ENCODE results near the gene ALK.

DNA sequence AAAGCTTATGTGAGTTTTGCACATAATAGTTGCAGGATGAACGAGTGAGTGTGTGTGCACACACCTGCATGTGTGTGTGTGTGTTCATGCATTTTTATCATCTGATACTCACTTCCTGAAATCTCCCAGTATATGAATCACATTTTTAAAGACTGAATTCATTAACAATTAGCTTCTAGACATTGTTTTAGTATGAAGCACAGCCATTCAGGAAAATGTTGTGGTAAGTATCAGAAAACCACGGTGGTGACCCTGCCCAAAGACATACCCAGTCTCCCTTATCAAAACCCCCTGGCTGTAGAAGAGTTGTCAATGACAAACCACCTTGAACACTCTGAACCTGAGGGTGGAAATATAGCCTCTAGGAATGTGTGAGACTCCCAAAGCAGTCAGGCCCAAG lies 220.8 kb downstream of the ALK start:
- TF ChIP-seq, protein P1, sequence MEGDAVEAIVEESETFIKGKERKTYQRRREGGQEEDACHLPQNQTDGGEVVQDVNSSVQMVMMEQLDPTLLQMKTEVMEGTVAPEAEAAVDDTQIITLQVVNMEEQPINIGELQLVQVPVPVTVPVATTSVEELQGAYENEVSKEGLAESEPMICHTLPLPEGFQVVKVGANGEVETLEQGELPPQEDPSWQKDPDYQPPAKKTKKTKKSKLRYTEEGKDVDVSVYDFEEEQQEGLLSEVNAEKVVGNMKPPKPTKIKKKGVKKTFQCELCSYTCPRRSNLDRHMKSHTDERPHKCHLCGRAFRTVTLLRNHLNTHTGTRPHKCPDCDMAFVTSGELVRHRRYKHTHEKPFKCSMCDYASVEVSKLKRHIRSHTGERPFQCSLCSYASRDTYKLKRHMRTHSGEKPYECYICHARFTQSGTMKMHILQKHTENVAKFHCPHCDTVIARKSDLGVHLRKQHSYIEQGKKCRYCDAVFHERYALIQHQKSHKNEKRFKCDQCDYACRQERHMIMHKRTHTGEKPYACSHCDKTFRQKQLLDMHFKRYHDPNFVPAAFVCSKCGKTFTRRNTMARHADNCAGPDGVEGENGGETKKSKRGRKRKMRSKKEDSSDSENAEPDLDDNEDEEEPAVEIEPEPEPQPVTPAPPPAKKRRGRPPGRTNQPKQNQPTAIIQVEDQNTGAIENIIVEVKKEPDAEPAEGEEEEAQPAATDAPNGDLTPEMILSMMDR (IDR thresholded peaks at IDR 0.05), result no peak
- no peak for TF ChIP-seq POLR2A (IDR thresholded peaks at IDR 0.05)
